ENCODE measurements around the gene PTPRH. TPM values are rescaled to one million over a fixed set of nuclear protein-coding genes. Genes with fewer than 3 reads are reported as not detected.

The PTPRH gene
- total RNA-seq, 1 donor from 2014 or later, result 1.1 TPM

- no peak for TF ChIP-seq CTCF (IDR thresholded peaks at IDR 0.05; ENCODE audit: borderline replicate concordance)
- Histone ChIP-seq H3K9me3 (replicated peaks) (no peaks in the 10 kb centered on the region), H3K4me3 (no peak overlapping the region), H3K27ac (replicated peaks) (no peak overlapping the region), H3K4me1 (peaks cover 17% of the 10 kb centered on the region), H3K27me3 (ENCODE audit: low read depth) (peaks cover 97% of the 10 kb centered on the region), H3K36me3 (no peaks in the 10 kb centered on the region)
- no peak for DNase-seq
- intact Hi-C loops (cut with micrococcal nuclease), result no loop called here
These were observed 27.6 kb downstream of the PTPRH start for GRCh38 chr19:55181740-55182139.

GRCh38 chr19:55179606-55180484, 29.5 kb downstream of the PTPRH start, which contains the start of gene SYT5:
SYT5 (minus strand) TSS chr19:55180289; CDS start chr19:55179041, 1,248 bp downstream.
- H3K9me3 ChIP-seq (replicated peaks), result no peaks in the 10 kb centered on the region
- DNase-seq, result peak; percentile 33
- H3K27ac ChIP-seq (replicated peaks), result no peak within 1 kb of the TSS
- peak within 1 kb of the TSS; percentile 57 for H3K4me3 ChIP-seq
- TF ChIP-seq CTCF (IDR thresholded peaks at IDR 0.05; ENCODE audit: borderline replicate concordance), result no peak
- H3K27me3 ChIP-seq (ENCODE audit: low read depth), result peaks cover 98% of the 10 kb centered on the region
- no peaks in the 10 kb centered on the region for H3K36me3 ChIP-seq
- H3K4me1 ChIP-seq, result peaks cover 17% of the 10 kb centered on the region
- intact Hi-C loops (cut with micrococcal nuclease), result no loop called here

- H3K27ac ChIP-seq (replicated peaks), result no peak overlapping the region
- H3K9me3 ChIP-seq (replicated peaks), result no peaks in the 10 kb centered on the region
- H3K4me3 ChIP-seq, result peak overlapping the region; percentile 57
- no peaks in the 10 kb centered on the region for H3K36me3 ChIP-seq
- peaks cover 21% of the 10 kb centered on the region for H3K4me1 ChIP-seq
- H3K27me3 ChIP-seq (ENCODE audit: low read depth), result peaks cover 100% of the 10 kb centered on the region
- TF ChIP-seq CTCF (IDR thresholded peaks at IDR 0.05; ENCODE audit: borderline replicate concordance), result no peak
- peak; percentile 46 for DNase-seq
- intact Hi-C loops (cut with micrococcal nuclease), result no loop called here
These were observed 30.3 kb downstream of the PTPRH start for GRCh38 chr19:55178781-55179599.

- Histone ChIP-seq H3K36me3 (no peaks in the 10 kb centered on the region), H3K4me1 (peaks cover 29% of the 10 kb centered on the region), H3K9me3 (replicated peaks) (no peaks in the 10 kb centered on the region), H3K27ac (replicated peaks) (no peak overlapping the region), H3K4me3 (no peak overlapping the region), H3K27me3 (ENCODE audit: low read depth) (peaks cover 99% of the 10 kb centered on the region)
- DNase-seq, result no peak
- intact Hi-C loops (cut with micrococcal nuclease), result no loop called here
- no peak for TF ChIP-seq CTCF (IDR thresholded peaks at IDR 0.05; ENCODE audit: borderline replicate concordance)
These were observed 33.2 kb downstream of the PTPRH start for GRCh38 chr19:55176076-55176475.

GRCh38 chr19:55175117-55175867, 34.0 kb downstream of the PTPRH start:
- no peak for TF ChIP-seq CTCF (IDR thresholded peaks at IDR 0.05; ENCODE audit: borderline replicate concordance)
- H3K27me3 ChIP-seq (ENCODE audit: low read depth), result peaks cover 99% of the 10 kb centered on the region
- DNase-seq, result no peak
- intact Hi-C loops (cut with micrococcal nuclease), result no loop called here
- no peaks in the 10 kb centered on the region for H3K9me3 ChIP-seq (replicated peaks)
- H3K36me3 ChIP-seq, result no peaks in the 10 kb centered on the region
- peaks cover 29% of the 10 kb centered on the region for H3K4me1 ChIP-seq
- H3K4me3 ChIP-seq, result no peak overlapping the region
- no peak overlapping the region for H3K27ac ChIP-seq (replicated peaks)

All from left ventricle myocardium inferior (tissue), 1 donor.